Keratinocyte (primary cell): ENCODE data around the gene FGGY. TPM values are rescaled to one million over a fixed set of nuclear protein-coding genes. Genes with fewer than 3 reads are reported as not detected.

ENCODE experiments used
- DNase-seq: peaks from one replicate; pipeline ENCODE4 v3.0.0-alpha.2; 2011; ENCODE audit warnings: low read depth, missing footprints, low spot score
- FAIRE-seq: peaks from 2 replicates; lab custom pipeline; 2011; peaks lifted over from hg19 to GRCh38; lab: Jason Lieb, UNC
- H2AFZ ChIP-seq: 2 replicates; pipeline ENCODE4 v1.6.0; 2012; ENCODE audit warnings: low read length, control low read depth, inconsistent platforms; ENCODE audit not compliant: control insufficient read depth
- H3K27ac ChIP-seq: 2 replicates; pipeline ENCODE4 v1.5.1; 2011; ENCODE audit warnings: low read length; ENCODE audit not compliant: control insufficient read depth, insufficient read depth
- H3K27me3 ChIP-seq: 3 replicates; pipeline ENCODE4 v1.6.0; 2011; ENCODE audit warnings: low read length; ENCODE audit not compliant: control insufficient read depth, insufficient read depth; ENCODE audit errors: extremely low read depth
- H3K36me3 ChIP-seq, 2 experiments: 2 replicates in 1 of 2; 3 replicates in 1 of 2; pipeline ENCODE4 v1.5.1; 2011; ENCODE audit warnings: low read length in 2 of 2, mild to moderate bottlenecking in 1 of 2; ENCODE audit not compliant: control insufficient read depth in 2 of 2, insufficient read depth in 2 of 2; ENCODE audit errors: extremely low read depth in 1 of 2
- H3K4me1 ChIP-seq: 3 replicates; pipeline ENCODE4 v1.5.1; 2011; ENCODE audit warnings: low read length; ENCODE audit not compliant: control insufficient read depth, insufficient read depth; ENCODE audit errors: extremely low read depth
- H3K4me2 ChIP-seq: 3 replicates; pipeline ENCODE4 v1.6.0; 2011; ENCODE audit warnings: low read depth, low read length; ENCODE audit not compliant: control insufficient read depth, insufficient read depth; ENCODE audit errors: extremely low read depth
- H3K4me3 ChIP-seq, 3 experiments: fragments of 200-600 bp in 1 of 3; sonication (generic) in 1 of 3; 2 replicates in 2 of 3; 3 replicates in 1 of 3; pipeline ENCODE4 v1.5.1; 2011 to 2016; ENCODE audit warnings: low read length in 3 of 3, mild to moderate bottlenecking in 3 of 3, control low read depth in 2 of 3, inconsistent platforms in 1 of 3, low read depth in 1 of 3, mixed read lengths in 1 of 3, mixed run types in 1 of 3, moderate library complexity in 1 of 3; ENCODE audit not compliant: control insufficient read depth in 2 of 3, insufficient read depth in 2 of 3; ENCODE audit errors: extremely low read depth in 1 of 3
- H3K79me2 ChIP-seq: 2 replicates; pipeline ENCODE4 v1.6.0; 2012; ENCODE audit warnings: low read length; ENCODE audit not compliant: control insufficient read depth, insufficient read depth
- H3K9ac ChIP-seq: 3 replicates; pipeline ENCODE4 v1.6.0; 2011; ENCODE audit warnings: low read length; ENCODE audit not compliant: control insufficient read depth, insufficient read depth; ENCODE audit errors: extremely low read depth
- H3K9me1 ChIP-seq: 3 replicates; pipeline ENCODE4 v1.6.0; 2011; ENCODE audit warnings: low read length; ENCODE audit not compliant: control insufficient read depth, insufficient read depth; ENCODE audit errors: extremely low read depth
- H3K9me3 ChIP-seq: 2 replicates; pipeline ENCODE4 v1.5.1; 2012; ENCODE audit warnings: low read depth, low read length; ENCODE audit not compliant: control insufficient read depth
- H4K20me1 ChIP-seq: 3 replicates; pipeline ENCODE4 v1.6.0; 2011; ENCODE audit warnings: low read length; ENCODE audit not compliant: control insufficient read depth, insufficient read depth; ENCODE audit errors: extremely low read depth
- EZH2 ChIP-seq: IDR thresholded peaks from one replicate; pipeline ENCODE4 v1.6.1; 2012; ENCODE audit warnings: inconsistent platforms, mild to moderate bottlenecking, low read length, moderate library complexity
- dilution Hi-C: fragments of 300-500 bp; cut with MboI; formaldehyde crosslinking; loops from one replicate; pipeline ENCODE4 v1.7.0; 2020; ENCODE audit warnings: low sequenced_read_pairs; ENCODE audit not compliant: extremely low pct_ligation_motif_present
- polyA plus RNA-seq, 5 experiments: library from polyadenylated mRNA; depleted of rRNA in 3 of 5; stranded (reverse) in 3 of 5; stranded (forward) in 1 of 5; unstranded in 1 of 5; fragments of >200 nt; gene quantifications; 1 replicate in 1 of 5; 2 replicates in 3 of 5; 3 replicates in 1 of 5; pipeline versions ENCODE4 v1.2.1 to v1.2.3, GENCODE V29; 2011 to 2012; ENCODE audit warnings: missing spikeins in 2 of 5, low read depth in 1 of 5, low replicate concordance in 1 of 5
- TF ChIP-seq, protein P1 (sequence below), 3 experiments: IDR thresholded peaks in 1 of 3; conservative IDR thresholded peaks in 1 of 3; optimal IDR thresholded peaks in 1 of 3; 2 replicates in 2 of 3; 3 replicates in 1 of 3; pipeline versions ENCODE3 to v1.5.1; 2011; ENCODE audit warnings: low read length in 3 of 3, mild to moderate bottlenecking in 3 of 3, moderate library complexity in 2 of 3, control low read depth in 1 of 3, inconsistent platforms in 1 of 3; ENCODE audit not compliant: insufficient read depth in 2 of 3; ENCODE audit errors: extremely low read depth in 1 of 3

The FGGY gene
- polyA plus RNA-seq, 1 donor (not counting 4 experiments of a cell fraction or from before 2014, with no cell fraction given) = 16.6 TPM

DNA sequence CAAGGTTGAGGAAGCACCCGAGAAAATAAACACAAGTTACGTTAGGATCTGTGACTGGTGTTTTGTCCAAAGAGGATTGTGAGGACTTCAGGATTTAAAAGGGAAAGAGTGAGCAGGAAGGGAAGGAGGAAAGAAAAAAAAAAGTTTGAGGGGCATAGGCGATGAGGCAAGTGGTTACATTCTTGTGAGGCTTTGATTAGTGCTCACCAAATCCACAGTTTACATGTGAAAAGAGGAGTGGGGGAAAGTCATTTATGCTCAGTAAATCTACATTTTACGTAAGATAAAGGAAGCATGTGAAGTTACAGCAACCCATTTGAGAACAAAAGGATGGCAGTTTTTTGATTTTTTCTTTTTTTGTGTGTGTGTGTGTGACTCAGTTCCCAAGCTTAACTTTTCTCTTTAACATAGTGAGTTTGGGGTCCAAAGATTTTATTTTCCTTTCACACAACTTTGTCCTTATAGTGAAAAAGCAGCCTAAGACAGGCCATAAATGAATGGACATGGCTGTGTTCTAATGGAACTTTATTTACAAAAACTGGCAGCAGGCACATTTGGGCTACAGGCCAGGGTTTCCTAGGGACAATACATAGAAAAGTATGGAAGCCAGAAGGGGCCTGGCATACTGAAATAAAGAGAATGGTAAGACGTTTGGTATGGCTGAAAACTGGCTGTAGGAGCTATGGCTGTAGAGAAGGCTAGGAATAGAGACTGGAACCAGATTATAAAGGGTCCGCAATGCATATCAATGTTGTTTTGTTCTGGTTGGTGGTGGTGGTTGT, 121.7 kb downstream of the FGGY start:
- FAIRE-seq = no peak
- H4K20me1 ChIP-seq = no peaks in the 10 kb centered on the region

DNA sequence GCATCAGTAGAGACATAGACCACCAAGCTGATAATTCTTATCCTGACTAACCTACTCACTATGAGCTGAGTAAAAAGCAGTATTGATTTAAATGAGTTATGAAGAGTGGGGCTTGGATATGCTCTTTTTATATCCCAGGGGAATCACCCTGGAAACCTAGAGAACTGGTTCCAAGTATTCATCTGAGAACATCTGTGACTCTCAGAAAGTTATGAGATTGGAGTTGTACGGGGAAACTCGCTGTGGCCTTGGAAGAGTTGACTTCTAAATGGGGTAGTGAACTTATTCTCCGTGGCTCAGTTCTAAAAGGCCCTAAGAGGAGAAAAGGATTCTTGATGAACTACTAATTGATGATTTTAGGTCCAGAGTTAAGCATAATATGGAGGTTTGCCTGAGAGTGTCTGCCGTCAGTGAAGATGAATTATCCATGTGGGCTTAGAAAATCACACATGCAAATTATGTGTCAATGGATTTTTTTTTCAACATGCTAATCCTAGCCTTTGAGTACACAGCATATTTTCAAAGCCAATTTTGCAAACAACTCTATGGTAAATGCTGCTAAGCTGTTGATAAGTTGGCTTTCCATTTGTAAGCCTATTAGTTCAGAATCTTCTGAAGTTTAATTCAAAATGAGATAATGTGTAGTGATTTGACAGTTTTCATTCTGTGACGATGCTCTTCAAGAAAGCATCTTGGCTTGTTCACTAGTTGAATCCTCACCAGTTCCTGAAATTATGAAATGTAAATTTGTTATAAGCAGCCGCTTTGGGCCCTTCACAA, 122.7 kb downstream of the FGGY start:
- H3K79me2 ChIP-seq = no peaks in the 10 kb centered on the region
- no peak overlapping the region for H3K9ac ChIP-seq
- DNase-seq (no peak), FAIRE-seq (no peak)
- H3K27me3 ChIP-seq = no peaks in the 10 kb centered on the region
- H2AFZ ChIP-seq = no peak overlapping the region
- TF ChIP-seq, protein P1, sequence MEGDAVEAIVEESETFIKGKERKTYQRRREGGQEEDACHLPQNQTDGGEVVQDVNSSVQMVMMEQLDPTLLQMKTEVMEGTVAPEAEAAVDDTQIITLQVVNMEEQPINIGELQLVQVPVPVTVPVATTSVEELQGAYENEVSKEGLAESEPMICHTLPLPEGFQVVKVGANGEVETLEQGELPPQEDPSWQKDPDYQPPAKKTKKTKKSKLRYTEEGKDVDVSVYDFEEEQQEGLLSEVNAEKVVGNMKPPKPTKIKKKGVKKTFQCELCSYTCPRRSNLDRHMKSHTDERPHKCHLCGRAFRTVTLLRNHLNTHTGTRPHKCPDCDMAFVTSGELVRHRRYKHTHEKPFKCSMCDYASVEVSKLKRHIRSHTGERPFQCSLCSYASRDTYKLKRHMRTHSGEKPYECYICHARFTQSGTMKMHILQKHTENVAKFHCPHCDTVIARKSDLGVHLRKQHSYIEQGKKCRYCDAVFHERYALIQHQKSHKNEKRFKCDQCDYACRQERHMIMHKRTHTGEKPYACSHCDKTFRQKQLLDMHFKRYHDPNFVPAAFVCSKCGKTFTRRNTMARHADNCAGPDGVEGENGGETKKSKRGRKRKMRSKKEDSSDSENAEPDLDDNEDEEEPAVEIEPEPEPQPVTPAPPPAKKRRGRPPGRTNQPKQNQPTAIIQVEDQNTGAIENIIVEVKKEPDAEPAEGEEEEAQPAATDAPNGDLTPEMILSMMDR (optimal IDR thresholded peaks at IDR 0.05 in 1 of 3, IDR thresholded peaks at IDR 0.05 in 1 of 3, conservative IDR thresholded peaks at IDR 0.05 in 1 of 3; ENCODE audit: extremely low read depth in 1 of 3, insufficient read depth in 2 of 3, low read length in 3 of 3) = no peak
- TF ChIP-seq EZH2 = no peak
- no peaks in the 10 kb centered on the region for H3K36me3 ChIP-seq
- dilution Hi-C loops = no loop called here
- H3K4me1 ChIP-seq = no peaks in the 10 kb centered on the region
- no peak overlapping the region for H3K4me2 ChIP-seq
- H4K20me1 ChIP-seq = no peaks in the 10 kb centered on the region
- H3K27ac ChIP-seq = no peak overlapping the region
- H3K9me1 ChIP-seq = no peaks in the 10 kb centered on the region
- H3K9me3 ChIP-seq = no peaks in the 10 kb centered on the region
- H3K4me3 ChIP-seq = no peak overlapping the region

More for the DNA sequence above, 121.7 kb downstream of the FGGY start:
- H3K4me1 ChIP-seq = no peaks in the 10 kb centered on the region
- H3K4me3 ChIP-seq = no peak overlapping the region
- no peaks in the 10 kb centered on the region for H3K27me3 ChIP-seq
- H3K9ac ChIP-seq = no peak overlapping the region
- no peak overlapping the region for H3K27ac ChIP-seq
- DNase-seq = no peak
- no peak overlapping the region for H2AFZ ChIP-seq
- no peaks in the 10 kb centered on the region for H3K36me3 ChIP-seq
- no peak overlapping the region for H3K4me2 ChIP-seq
- no peaks in the 10 kb centered on the region for H3K9me1 ChIP-seq
- TF ChIP-seq EZH2 = no peak
- TF ChIP-seq, protein P1 (optimal IDR thresholded peaks at IDR 0.05 in 1 of 3, IDR thresholded peaks at IDR 0.05 in 1 of 3, conservative IDR thresholded peaks at IDR 0.05 in 1 of 3; ENCODE audit: extremely low read depth in 1 of 3, insufficient read depth in 2 of 3, low read length in 3 of 3) = no peak
- H3K9me3 ChIP-seq = no peaks in the 10 kb centered on the region
- no peaks in the 10 kb centered on the region for H3K79me2 ChIP-seq
- dilution Hi-C loops = no loop called here
